ENCODE data around the gene RIMKLA. TPM values are rescaled to one million over a fixed set of nuclear protein-coding genes. Genes with fewer than 3 reads are reported as not detected.

The RIMKLA gene
- total RNA-seq, 1 donor from 2014 or later = not detected

- FAIRE-seq (no peak), DNase-seq (ENCODE audit: low read depth) (no peak)
- H3K27me3 ChIP-seq (ENCODE audit: control insufficient read depth, insufficient read depth, low read length) = no peaks in the 10 kb centered on the region
- no peak overlapping the region for H3K4me3 ChIP-seq (ENCODE audit: low read depth, low read length)
- H3K36me3 ChIP-seq (ENCODE audit: control insufficient read depth, insufficient read depth, low read length) = no peaks in the 10 kb centered on the region
- TF ChIP-seq CTCF (IDR thresholded peaks at IDR 0.05; ENCODE audit: insufficient read depth, low read length, severe bottlenecking) = no peak
Measured at GRCh38 chr1:42368096-42368795, 12.3 kb upstream of the RIMKLA start.

- no peak for FAIRE-seq
Measured at GRCh38 chr1:42369471-42369870, 11.1 kb upstream of the RIMKLA start.

GRCh38 chr1:42370876-42371549, 9.6 kb upstream of the RIMKLA start:
- Histone ChIP-seq H3K27me3 (ENCODE audit: control insufficient read depth, insufficient read depth, low read length) (no peaks in the 10 kb centered on the region), H3K36me3 (ENCODE audit: control insufficient read depth, insufficient read depth, low read length) (no peaks in the 10 kb centered on the region), H3K4me3 (ENCODE audit: low read depth, low read length) (no peak overlapping the region)
- FAIRE-seq (peak; percentile 13), DNase-seq (ENCODE audit: low read depth) (peak; percentile 31)
- TF ChIP-seq CTCF (IDR thresholded peaks at IDR 0.05; ENCODE audit: insufficient read depth, low read length, severe bottlenecking) = no peak

More at GRCh38 chr1:42369471-42369870, 11.1 kb upstream of the RIMKLA start:
- no peaks in the 10 kb centered on the region for H3K27me3 ChIP-seq (ENCODE audit: control insufficient read depth, insufficient read depth, low read length)
- no peaks in the 10 kb centered on the region for H3K36me3 ChIP-seq (ENCODE audit: control insufficient read depth, insufficient read depth, low read length)
- no peak for DNase-seq (ENCODE audit: low read depth)
- H3K4me3 ChIP-seq (ENCODE audit: low read depth, low read length) = no peak overlapping the region
- TF ChIP-seq CTCF (IDR thresholded peaks at IDR 0.05; ENCODE audit: insufficient read depth, low read length, severe bottlenecking) = no peak

GRCh38 chr1:42372796-42373195, 7.8 kb upstream of the RIMKLA start:
- no peak for FAIRE-seq
- no peak for DNase-seq (ENCODE audit: low read depth)
- Histone ChIP-seq H3K27me3 (ENCODE audit: control insufficient read depth, insufficient read depth, low read length) (no peaks in the 10 kb centered on the region), H3K36me3 (ENCODE audit: control insufficient read depth, insufficient read depth, low read length) (no peaks in the 10 kb centered on the region), H3K4me3 (ENCODE audit: low read depth, low read length) (no peak overlapping the region)
- no peak for TF ChIP-seq CTCF (IDR thresholded peaks at IDR 0.05; ENCODE audit: insufficient read depth, low read length, severe bottlenecking)

GRCh38 chr1:42379794-42380585, 602 bp upstream of the RIMKLA start:
- no peak for FAIRE-seq

More at GRCh38 chr1:42379794-42380585, 602 bp upstream of the RIMKLA start:
- Histone ChIP-seq H3K27me3 (ENCODE audit: control insufficient read depth, insufficient read depth, low read length) (peaks cover 8% of the 10 kb centered on the region), H3K36me3 (ENCODE audit: control insufficient read depth, insufficient read depth, low read length) (no peaks in the 10 kb centered on the region), H3K4me3 (ENCODE audit: low read depth, low read length) (peak overlapping the region; percentile 6)
- no peak for TF ChIP-seq CTCF (IDR thresholded peaks at IDR 0.05; ENCODE audit: insufficient read depth, low read length, severe bottlenecking)
- peak; percentile 34 for DNase-seq (ENCODE audit: low read depth)
